HG03439 (cell line): ENCODE data around the gene DDX50.
A peak's percentile ranks its signal among the peaks of the same experiment; 100 is the strongest.
"Not testable (repeated sequence)": the region's sequence is repeated elsewhere in the genome, so short reads cannot be mapped to it uniquely, and the experiment has no call there.

Experiments used
- ATAC-seq: cut with Tn5 transposase; IDR thresholded peaks from one replicate; pipeline ENCODE4 v1.9.1; 2021; ENCODE audit warnings: mild to moderate bottlenecking, moderate library complexity; ENCODE audit not compliant: unreplicated experiment

DDX50 gene, protein sequence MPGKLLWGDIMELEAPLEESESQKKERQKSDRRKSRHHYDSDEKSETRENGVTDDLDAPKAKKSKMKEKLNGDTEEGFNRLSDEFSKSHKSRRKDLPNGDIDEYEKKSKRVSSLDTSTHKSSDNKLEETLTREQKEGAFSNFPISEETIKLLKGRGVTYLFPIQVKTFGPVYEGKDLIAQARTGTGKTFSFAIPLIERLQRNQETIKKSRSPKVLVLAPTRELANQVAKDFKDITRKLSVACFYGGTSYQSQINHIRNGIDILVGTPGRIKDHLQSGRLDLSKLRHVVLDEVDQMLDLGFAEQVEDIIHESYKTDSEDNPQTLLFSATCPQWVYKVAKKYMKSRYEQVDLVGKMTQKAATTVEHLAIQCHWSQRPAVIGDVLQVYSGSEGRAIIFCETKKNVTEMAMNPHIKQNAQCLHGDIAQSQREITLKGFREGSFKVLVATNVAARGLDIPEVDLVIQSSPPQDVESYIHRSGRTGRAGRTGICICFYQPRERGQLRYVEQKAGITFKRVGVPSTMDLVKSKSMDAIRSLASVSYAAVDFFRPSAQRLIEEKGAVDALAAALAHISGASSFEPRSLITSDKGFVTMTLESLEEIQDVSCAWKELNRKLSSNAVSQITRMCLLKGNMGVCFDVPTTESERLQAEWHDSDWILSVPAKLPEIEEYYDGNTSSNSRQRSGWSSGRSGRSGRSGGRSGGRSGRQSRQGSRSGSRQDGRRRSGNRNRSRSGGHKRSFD

GRCh38 chr10:68901105-68901927, at the start of gene DDX50:
DDX50 (plus strand) TSS chr10:68901315; CDS start chr10:68901385, 70 bp downstream.
- peak; percentile 97 for ATAC-seq

- no peak for ATAC-seq
Observed at GRCh38 chr10:68856352-68856751, 44.8 kb upstream of the DDX50 start.

DNA sequence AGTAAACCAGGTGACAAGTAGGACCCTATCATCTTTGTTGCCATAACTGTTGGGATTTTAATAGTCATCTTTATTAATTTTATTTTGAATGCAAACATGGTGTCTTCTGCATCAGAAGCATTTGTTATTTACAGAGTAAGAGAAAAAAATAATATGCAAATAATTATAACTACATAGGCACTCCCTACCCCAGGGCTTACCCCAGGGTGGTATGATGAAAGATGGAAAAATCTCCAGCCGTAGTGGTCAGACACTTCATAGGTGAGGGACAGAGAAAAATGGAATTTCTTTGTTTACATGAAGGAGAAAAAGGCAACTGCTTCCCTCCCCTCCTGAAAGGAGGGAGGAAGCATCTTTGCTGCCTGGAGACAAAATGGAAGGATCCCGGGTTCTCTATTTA, 44.1 kb upstream of the DDX50 start:
- no peak for ATAC-seq

DNA sequence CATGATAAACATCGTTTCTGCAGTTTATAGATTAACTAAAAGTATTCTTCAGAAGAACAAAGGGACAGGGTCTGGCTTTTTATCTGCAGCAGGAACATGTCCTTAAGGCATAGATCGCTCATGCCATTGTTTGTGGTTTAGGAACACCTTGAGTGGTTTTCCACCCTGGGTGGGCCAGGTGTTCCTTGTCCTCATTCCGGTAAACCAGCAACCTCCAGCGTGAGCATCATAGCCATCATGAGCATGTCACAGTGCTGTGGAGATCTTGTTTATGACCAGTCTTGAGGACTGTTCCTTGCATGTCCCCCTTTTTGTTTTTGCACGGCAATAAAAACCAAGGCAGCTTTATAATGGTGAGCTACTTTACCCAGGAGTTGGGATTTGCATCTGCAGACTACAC, 39.9 kb upstream of the DDX50 start:
- ATAC-seq, result no peak

- no peak for ATAC-seq
Observed at GRCh38 chr10:68864611-68865010, 36.5 kb upstream of the DDX50 start.

- not testable (repeated sequence) for ATAC-seq
Observed at GRCh38 chr10:68868173-68868572, 32.9 kb upstream of the DDX50 start.

GRCh38 chr10:68869623-68870022, 31.5 kb upstream of the DDX50 start:
- ATAC-seq, result no peak

DNA sequence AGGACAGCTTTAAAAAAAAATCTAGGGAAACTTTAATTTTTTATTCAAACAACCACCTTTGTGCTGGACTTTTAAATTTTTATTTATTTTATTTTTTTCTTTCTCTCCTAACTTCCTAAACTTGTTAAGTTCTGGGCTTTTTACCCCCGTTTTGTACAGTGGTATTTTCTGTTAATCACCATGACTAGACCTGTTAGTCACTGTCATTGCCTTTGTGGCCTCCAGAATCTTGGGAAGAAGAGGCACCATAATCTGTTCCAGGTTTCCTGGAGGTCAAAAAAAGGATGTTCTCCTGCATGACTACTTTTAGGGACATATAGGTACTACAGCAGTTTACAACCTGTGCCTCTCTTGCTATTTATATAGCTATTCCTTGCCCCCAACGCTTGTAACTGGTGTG, 31.1 kb upstream of the DDX50 start:
- no peak for ATAC-seq

GRCh38 chr10:68870545-68871104, 30.5 kb upstream of the DDX50 start:
- ATAC-seq, result no peak

- no peak for ATAC-seq
Observed at GRCh38 chr10:68871105-68871711, 29.9 kb upstream of the DDX50 start.

GRCh38 chr10:68871731-68872342, 29.3 kb upstream of the DDX50 start:
- no peak for ATAC-seq

- ATAC-seq, result no peak
Observed at GRCh38 chr10:68876246-68877138, 24.6 kb upstream of the DDX50 start.

DNA sequence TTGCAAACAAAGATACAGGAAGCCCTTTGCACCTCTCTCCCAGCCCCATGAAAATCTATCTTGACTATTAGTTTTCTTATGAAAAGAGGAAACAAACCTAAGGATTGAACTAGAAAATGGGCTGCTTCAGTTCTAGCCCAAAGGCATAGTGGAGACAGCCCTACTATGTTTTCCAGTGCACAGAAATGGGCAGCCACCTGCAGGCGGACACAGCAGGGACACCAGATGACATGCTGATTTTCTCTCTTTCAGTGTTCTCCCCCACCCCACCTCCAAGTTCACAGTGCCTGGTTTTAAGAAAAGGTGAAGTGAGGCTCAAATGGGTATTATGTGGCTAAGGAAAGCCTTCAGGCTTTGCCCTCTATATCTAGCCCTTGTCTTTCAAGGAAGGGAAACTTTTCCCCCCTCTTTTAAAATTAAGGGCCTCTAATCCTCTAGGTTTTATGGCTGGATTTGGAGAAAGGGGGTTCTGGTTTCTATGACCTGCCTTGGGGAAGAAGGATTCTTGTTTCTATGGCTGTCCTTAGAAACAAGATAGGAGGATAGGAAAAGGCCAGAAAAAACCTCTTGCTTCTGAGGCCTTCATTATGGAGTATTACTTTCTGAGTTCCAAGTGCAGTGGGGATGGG, 23.5 kb upstream of the DDX50 start:
- no peak for ATAC-seq

DNA sequence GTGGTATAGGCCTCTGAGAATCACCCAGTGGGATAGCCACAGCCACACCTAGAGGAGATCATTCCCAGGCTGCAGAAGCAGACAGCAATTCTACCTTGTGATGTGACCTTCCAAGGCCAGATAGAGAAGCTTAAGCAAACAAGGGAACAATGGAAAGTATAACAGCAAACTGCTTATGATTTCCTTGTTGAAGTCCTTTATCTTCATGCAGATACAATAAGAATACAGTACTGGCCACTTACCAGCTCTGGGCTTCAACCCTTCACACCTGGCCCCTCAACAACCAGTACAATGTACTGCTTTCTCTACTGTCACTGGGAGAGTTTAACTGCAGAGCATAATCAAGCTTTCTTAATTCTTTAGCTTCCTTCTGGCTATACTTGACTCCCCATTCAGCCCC, 22.6 kb upstream of the DDX50 start:
- ATAC-seq, result no peak

GRCh38 chr10:68879628-68880027, 21.5 kb upstream of the DDX50 start:
- ATAC-seq, result no peak

- ATAC-seq, result no peak
Observed at GRCh38 chr10:68880181-68880580, 20.9 kb upstream of the DDX50 start.

GRCh38 chr10:68895041-68895440, 6.1 kb upstream of the DDX50 start:
- no peak for ATAC-seq

DNA sequence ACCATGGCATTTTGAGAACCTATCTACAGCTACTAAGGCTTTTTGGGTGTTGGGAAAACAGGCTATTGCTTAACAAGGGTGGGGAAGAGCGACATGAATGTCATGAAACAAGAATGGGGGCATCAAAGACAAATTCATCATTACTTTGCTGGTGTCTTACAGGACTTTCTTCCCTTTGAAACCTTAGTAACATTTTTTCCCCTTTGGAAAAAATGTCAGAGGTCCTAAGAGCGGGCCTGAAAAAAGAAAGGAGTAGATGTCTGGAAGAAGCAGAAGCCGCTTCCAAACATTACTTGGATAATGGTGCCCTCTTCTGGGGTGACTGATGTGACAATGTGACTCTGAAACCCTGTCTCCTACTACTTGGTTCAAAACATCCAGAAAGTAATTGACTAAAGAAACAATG, 3.8 kb upstream of the DDX50 start:
- no peak for ATAC-seq
